Endothelial cell of umbilical vein (primary cell): ENCODE data around the gene ARHGAP22.

Source experiments
- EZH2 ChIP-seq: IDR thresholded peaks from 2 replicates; pipeline ENCODE4 v1.6.1; 2012; ENCODE audit warnings: borderline replicate concordance, low read depth, mild to moderate bottlenecking, moderate library complexity, low read length, inconsistent platforms; ENCODE audit not compliant: severe bottlenecking
- GATA2 ChIP-seq: IDR thresholded peaks from 2 replicates; pipeline ENCODE4 v1.7.0; 2011; ENCODE audit warnings: low read depth, mild to moderate bottlenecking, moderate library complexity, mixed read lengths, low read length; ENCODE audit not compliant: insufficient read length, insufficient read depth
- JUN ChIP-seq: IDR thresholded peaks from 2 replicates; pipeline ENCODE4 v1.6.1; 2011; ENCODE audit warnings: borderline replicate concordance, low read depth; ENCODE audit not compliant: insufficient read length, insufficient read depth
- MYC ChIP-seq: IDR thresholded peaks from one replicate; pipeline ENCODE4 v1.6.1; 2011; ENCODE audit warnings: mild to moderate bottlenecking, low read depth, low read length
- POLR2A ChIP-seq: IDR thresholded peaks from 2 replicates; pipeline ENCODE4 v1.6.1; 2012; ENCODE audit warnings: low read depth, mild to moderate bottlenecking, control low read depth, low read length
- POLR2AphosphoS5 ChIP-seq: IDR thresholded peaks from 2 replicates; pipeline ENCODE4 v1.6.1; 2012; ENCODE audit warnings: low read depth, mild to moderate bottlenecking, control low read depth, low read length, moderate library complexity; ENCODE audit not compliant: insufficient read depth
- TF ChIP-seq, protein P1 (sequence below), 2 donors: IDR thresholded peaks; 1 replicate in 1 of 2; 2 replicates in 1 of 2; pipeline ENCODE4 v1.5.1; 2011; ENCODE audit warnings: low read length in 2 of 2, mild to moderate bottlenecking in 2 of 2, moderate library complexity in 2 of 2, control low read depth in 1 of 2, inconsistent platforms in 1 of 2, low read depth in 1 of 2; ENCODE audit not compliant: insufficient read depth in 1 of 2; ENCODE audit errors: extremely low read depth in 1 of 2
- TF ChIP-seq, protein P2 (sequence below): IDR thresholded peaks from 2 replicates; pipeline ENCODE4 v1.6.1; 2011; ENCODE audit not compliant: insufficient read depth, insufficient read length

DNA sequence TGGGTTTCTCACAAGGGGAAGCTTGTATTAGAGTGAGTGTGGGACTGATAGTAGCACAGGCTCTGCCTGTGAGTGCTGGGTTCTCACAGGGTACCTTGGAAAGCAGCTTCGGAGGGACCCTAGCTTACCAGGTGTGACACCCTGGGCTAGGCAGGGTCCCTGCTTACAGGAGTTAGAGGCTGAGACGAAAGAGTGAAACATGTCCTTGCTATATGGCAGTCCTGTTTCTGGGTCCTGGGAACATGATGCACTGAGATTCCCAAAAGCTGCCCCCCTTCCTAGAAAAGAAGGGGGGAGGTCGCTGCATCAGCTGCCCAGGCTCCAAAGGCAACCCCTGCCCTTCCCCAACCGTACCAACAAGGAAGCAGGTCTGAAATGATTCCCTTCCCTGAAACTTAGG lies 6.3 kb upstream of the ARHGAP22 start:
- no peak for TF ChIP-seq POLR2A
- TF ChIP-seq, protein P1, sequence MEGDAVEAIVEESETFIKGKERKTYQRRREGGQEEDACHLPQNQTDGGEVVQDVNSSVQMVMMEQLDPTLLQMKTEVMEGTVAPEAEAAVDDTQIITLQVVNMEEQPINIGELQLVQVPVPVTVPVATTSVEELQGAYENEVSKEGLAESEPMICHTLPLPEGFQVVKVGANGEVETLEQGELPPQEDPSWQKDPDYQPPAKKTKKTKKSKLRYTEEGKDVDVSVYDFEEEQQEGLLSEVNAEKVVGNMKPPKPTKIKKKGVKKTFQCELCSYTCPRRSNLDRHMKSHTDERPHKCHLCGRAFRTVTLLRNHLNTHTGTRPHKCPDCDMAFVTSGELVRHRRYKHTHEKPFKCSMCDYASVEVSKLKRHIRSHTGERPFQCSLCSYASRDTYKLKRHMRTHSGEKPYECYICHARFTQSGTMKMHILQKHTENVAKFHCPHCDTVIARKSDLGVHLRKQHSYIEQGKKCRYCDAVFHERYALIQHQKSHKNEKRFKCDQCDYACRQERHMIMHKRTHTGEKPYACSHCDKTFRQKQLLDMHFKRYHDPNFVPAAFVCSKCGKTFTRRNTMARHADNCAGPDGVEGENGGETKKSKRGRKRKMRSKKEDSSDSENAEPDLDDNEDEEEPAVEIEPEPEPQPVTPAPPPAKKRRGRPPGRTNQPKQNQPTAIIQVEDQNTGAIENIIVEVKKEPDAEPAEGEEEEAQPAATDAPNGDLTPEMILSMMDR (IDR thresholded peaks at IDR 0.05; ENCODE audit: extremely low read depth in 1 of 2, insufficient read depth in 1 of 2, low read depth in 1 of 2, low read length in 2 of 2), result no peak
- no peak for TF ChIP-seq JUN
- TF ChIP-seq POLR2AphosphoS5, result no peak
- no peak for TF ChIP-seq EZH2
- TF ChIP-seq, protein P2, sequence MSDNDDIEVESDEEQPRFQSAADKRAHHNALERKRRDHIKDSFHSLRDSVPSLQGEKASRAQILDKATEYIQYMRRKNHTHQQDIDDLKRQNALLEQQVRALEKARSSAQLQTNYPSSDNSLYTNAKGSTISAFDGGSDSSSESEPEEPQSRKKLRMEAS, result no peak
- TF ChIP-seq GATA2, result no peak
- TF ChIP-seq MYC, result no peak
